GM21515 (cell line): ENCODE results near the gene WNT7A.
A peak's percentile ranks its signal among the peaks of the same experiment; 100 is the strongest.
"Not testable (repeated sequence)": the region's sequence is repeated elsewhere in the genome, so short reads cannot be mapped to it uniquely, and the experiment has no call there.

Experiments used
- ATAC-seq: cut with Tn5 transposase; IDR thresholded peaks from one replicate; pipeline ENCODE4 v1.9.1; 2021; ENCODE audit not compliant: unreplicated experiment

Gene WNT7A

GRCh38 chr3:13879946-13880810, at the start of gene WNT7A:
WNT7A (minus strand) TSS chr3:13880071; CDS start chr3:13879816, 255 bp downstream.
- ATAC-seq, result no peak

GRCh38 chr3:13928741-13929140, 48.9 kb upstream of the WNT7A start:
- not testable (repeated sequence) for ATAC-seq

- no peak for ATAC-seq
These were observed 47.4 kb upstream of the WNT7A start for GRCh38 chr3:13927295-13927694.

DNA sequence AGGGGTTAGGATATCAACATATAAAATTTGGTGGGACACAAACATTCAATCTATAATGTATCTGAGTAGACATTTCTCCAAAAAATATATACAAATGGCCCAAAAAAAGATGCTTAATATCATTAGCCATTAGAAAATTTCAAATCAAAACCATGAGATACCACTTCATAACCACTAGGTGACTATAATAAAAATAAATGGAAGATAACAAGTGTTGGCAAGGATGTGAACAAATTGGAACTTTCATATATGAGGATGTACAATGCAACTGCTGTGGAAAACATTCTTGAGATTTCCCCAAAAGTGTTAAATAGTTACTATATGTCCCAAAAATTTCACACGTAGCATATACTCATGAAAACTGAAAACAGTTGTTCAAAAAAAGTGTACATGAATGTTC, 36.5 kb upstream of the WNT7A start:
- ATAC-seq, result no peak

- ATAC-seq, result no peak
These were observed 22.9 kb upstream of the WNT7A start for GRCh38 chr3:13902648-13903238.

DNA sequence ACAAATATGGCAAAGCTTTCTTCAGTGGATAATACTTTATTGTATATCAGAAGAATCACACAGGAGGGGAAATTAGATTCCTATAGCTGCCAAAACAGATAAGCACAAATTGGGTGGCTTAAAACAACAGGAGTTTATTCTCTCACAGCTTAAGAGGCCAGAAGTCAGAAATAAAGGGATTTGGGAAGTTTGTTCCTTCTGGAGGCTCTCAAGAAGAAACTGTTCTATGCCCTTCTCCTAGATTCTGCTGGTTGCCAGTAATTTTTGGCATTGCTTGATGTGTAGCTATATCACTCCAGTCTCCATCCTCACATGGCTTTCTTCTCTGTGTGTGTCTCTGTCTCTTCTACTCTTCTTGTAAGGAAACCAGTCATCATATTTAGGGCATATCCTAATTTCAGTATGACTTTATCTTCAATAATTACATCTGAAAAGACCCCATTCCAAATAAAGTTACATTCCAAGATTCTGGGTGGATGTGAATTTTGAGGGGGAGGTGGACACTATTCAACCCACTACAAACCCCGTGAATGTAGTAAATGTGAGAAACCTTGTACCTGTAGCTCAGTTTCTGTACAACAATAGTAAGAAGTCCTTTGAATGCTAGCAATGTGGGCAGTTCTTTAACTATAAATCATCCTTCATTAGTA, 22.2 kb upstream of the WNT7A start:
- no peak for ATAC-seq

GRCh38 chr3:13898346-13898745, 18.5 kb upstream of the WNT7A start:
- ATAC-seq, result no peak

DNA sequence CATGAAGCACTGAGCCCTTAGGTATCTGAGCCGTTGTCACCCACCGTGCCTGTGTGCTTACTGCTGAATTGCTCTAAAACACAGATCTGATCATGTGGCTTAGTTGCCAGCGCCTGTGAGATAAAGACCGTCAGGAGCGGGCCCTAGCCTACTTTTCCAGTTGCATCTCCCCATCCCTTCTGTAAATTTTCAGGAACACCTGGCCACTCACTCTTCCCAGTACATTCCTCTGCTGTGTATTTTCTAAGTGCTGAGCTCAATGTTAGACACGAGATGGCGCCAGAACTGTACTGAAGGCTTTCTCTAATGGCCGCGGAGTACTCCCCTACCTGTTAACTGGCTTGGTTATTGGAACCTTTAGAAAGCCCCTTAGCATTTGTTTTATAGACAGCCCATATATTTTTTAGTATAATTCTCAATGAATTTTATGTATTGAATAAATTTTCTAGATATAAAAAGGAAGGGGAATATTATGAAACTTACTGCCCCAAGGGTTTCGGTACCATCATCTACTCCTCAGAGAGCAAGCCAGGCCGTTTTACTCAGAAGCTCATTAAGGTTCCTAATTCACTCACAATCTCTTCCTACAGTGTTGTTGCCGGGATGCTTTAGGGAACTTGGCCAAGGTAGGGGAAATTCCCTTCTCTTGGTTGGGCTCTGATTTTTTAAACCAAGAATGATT, 16.7 kb upstream of the WNT7A start:
- ATAC-seq, result peak; percentile 44

DNA sequence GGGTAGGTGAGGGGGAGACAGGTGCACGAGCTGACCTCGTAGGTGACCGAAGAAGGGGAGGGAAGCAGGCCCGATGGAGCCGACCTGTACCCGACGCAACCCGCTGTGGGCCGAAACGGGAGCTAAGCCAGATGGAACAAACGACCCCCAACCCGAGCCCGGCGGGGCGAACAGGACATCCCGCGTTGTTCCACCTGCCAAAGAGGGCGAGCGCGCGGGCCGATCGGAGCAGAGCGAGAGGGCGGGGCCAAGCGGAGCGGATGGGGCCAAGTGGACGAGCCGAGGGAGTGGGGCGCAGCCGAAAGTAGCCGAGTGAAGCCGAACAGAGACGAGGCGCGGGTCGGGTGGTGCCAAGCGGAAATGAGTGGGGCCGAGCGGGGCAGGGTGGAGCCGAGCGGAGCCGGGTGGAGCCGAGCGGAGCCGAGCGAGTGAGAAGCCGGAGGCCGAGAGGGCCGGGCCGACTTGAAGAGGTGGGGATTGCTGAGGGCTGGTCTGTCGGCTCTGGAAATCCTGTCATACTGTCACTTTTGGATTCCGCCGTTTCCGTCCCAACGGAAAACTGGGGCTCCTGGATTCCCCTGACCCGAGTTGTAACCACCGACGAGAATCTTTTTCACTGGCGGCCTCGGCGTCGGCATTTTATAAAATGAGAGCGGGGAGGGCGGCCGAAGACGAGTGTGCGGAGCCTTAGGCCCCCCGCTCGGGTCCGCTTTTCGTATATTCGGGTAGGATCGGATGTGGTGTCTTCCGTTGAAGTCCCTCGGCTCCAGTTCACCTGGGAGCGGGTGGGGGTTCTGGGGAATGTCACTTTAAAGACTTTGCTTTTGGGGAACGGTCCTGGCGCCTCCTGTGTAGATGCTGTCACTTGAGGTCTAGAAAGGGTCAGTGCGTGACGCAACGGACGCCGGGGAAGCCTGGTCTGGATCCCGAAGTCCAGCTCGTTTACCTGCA, 15.6 kb upstream of the WNT7A start:
- ATAC-seq, result peak; percentile 99

- no peak for ATAC-seq
These were observed 14.9 kb upstream of the WNT7A start for GRCh38 chr3:13894807-13895154.

DNA sequence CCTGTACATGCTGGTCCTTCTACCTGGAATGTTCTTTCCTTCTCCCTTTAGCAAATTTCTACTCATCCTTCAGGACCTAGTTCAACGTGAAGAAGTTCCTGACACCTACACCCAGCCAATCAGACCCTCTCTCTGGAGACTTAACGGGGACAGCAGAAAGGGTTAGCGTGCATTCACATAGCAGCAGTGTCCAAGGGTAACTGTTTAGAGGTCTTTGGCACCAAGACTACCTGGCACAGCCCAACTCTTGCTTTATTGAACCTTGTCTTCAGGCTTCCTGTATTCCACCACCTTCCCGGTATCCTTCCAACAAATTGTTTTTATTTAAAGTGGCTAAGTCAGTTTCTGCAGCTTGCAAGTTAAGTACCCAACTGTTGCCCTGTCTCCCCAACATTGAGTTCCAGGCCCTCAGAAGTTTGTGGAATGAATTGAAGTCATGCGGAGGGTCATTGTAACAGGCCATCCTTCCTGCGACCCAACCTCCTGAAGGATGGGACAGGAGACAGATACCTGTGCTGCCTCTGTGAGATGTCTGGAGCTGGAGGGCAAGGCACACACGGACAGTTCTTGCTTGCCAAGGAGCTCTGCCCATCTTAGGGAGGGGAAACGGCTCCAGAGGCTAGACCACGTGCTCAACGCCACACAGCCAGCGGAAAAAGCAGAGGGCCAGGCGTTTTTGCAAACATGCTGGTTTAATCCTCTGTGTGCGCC, 14.4 kb upstream of the WNT7A start:
- no peak for ATAC-seq

- no peak for ATAC-seq
These were observed 12.4 kb upstream of the WNT7A start for GRCh38 chr3:13892304-13892703.

DNA sequence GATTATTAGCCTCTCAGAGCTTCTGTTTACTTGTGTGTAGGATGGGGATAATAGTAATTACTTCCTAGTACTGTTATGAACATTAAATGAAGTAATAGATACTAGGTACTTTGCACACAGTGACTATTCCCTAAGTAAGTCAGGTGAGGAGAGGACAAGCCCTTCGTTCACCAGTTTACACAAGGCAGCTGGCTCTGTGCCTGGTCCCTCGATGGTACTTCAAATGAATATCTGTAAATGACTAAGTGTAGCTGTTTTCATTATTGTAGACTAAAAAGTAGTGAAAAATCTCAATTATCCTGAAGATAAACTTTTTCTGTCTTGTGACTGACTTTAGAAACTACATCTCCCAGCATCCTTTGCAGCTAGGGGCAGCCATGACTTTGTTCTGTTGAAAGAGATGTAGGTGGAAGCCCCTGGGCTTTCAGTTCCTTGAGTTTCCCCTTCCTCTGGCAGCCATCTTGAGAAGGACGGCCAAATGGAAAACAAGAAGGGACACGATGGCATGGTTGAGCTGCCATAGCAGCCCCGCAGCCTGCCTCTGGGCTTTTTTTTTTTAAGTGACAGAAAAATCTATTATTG, 11.7 kb upstream of the WNT7A start:
- ATAC-seq, result no peak

DNA sequence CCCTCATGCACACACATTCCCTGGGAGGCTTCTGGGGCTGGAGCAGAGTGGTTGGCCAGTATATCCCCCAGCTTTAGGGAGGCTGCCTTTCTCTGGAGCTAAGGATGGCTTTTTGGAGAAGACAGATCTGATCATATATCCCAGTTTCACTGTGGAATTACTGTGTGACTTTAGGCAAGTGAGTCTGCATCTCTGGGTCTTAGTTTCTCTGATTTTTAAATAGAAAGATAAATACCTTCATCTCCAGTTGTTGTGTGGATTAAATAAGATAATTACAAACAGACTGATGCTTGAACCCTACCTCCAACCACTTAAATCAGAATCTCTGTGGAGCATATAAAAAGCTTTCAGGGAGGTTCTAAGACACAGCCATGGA, 11.1 kb upstream of the WNT7A start:
- no peak for ATAC-seq

- ATAC-seq, result no peak
These were observed 10.6 kb upstream of the WNT7A start for GRCh38 chr3:13890377-13891016.

DNA sequence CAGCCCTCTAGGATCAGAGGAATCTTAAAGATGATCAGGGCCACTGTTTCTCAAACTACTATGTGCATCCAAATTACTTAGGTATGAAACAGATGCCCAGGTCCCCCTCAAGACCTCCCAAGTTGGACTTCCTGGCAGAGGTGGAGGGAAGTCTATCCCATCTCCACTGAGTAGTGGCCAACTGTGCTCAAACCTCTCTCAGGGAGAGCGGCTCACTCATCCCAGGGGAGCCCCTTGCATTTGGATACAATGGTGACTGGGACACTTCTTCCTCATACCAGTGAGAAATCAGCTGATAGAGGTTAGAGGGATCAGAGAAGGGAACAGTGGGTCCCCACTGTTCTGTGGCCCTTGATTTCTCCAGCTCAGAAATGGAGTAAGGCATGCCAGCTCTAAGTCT, 8.7 kb upstream of the WNT7A start:
- ATAC-seq, result no peak

GRCh38 chr3:13887495-13888300, 7.8 kb upstream of the WNT7A start:
- ATAC-seq, result no peak

DNA sequence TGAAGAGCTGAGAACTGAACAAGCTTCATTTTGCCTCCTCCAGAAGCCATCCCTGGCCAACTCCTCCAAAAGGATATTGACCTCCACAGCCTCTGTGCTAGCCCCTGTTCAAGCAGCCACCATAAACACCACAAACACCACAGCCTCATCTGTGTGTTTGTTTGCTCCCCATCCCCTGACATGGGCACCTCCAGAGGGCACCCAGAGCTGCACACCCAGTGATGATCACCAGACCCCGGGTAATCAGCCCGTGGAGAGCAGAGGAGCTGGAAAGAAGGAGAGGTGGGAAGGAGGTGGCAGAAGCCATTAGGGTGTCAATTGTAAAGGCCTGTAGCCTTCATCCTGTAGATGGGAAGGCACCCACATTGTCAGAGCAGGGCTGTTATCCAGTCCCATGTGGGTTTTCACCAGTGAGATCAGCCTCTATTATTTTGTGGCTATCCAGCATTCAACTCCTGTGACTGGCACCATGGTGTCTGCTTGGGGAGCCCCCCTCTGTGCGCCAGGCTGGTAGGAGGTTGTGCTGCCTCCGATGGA, 6.8 kb upstream of the WNT7A start:
- no peak for ATAC-seq
